Measurements from ENCODE around the gene MSRB2. TPM values are rescaled to one million over a fixed set of nuclear protein-coding genes. Genes with fewer than 3 reads are reported as not detected.

MSRB2 gene
- total RNA-seq, 4 donors from 2014 or later = 3.9 to 15.1 (median 9.1) TPM

DNA sequence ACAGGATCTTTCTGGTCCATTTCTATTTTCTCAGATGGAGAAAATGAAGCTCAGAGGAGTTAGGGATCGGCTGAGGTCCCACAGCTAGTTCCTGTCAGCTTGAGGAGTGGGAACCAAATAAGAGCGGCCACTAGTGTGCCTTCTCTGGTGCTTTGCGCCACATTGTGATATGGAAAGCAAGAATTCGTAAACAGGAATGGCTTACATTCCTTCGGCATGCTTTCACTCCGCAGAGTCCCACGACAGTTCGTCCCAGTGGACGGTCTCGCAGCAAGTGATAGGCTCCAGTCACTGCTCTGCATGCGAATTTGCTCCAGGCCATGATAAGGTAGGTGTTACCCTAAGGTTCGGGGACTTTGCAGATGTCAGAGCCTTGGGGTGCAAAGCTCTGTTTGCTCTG lies 55.2 kb downstream of the MSRB2 start:
- TF ChIP-seq POLR2A (IDR thresholded peaks at IDR 0.05) (no peak), CTCF (IDR thresholded peaks at IDR 0.05) (no peak)
- no peak for DNase-seq (ENCODE audit: low spot score in 2 of 2)
- WGBS, 2 donors = 74 to 80% methylated on average over 12 of the region's 12 CpGs
- intact Hi-C loops (cut with DNase I; ENCODE audit: low total_unique reads) = no loop called here
- H3K4me3 ChIP-seq (ENCODE audit: low read depth, poor library complexity, severe bottlenecking) = no peak overlapping the region

GRCh38 chr10:23151071-23151470 lies 55.7 kb downstream of the MSRB2 start:
- no peak for DNase-seq (ENCODE audit: low spot score in 2 of 2)
- H3K4me3 ChIP-seq (ENCODE audit: low read depth, poor library complexity, severe bottlenecking) = no peak overlapping the region
- TF ChIP-seq CTCF (IDR thresholded peaks at IDR 0.05) (no peak), POLR2A (IDR thresholded peaks at IDR 0.05) (no peak)
- 72 to 84% methylated on average over 7 of the region's 7 CpGs for WGBS, 2 donors
- intact Hi-C loops (cut with DNase I; ENCODE audit: low total_unique reads) = no loop called here

GRCh38 chr10:23155169-23155568 lies 59.8 kb downstream of the MSRB2 start:
- WGBS, 2 donors = 72 to 82% methylated on average over 7 of the region's 7 CpGs
- TF ChIP-seq POLR2A (IDR thresholded peaks at IDR 0.05) (no peak), CTCF (IDR thresholded peaks at IDR 0.05) (no peak)
- intact Hi-C loops (cut with DNase I; ENCODE audit: low total_unique reads) = no loop called here
- no peak overlapping the region for H3K4me3 ChIP-seq (ENCODE audit: low read depth, poor library complexity, severe bottlenecking)
- DNase-seq (ENCODE audit: low spot score in 2 of 2) = no peak

- no peak for DNase-seq (ENCODE audit: low spot score in 2 of 2)
- H3K4me3 ChIP-seq (ENCODE audit: low read depth, poor library complexity, severe bottlenecking) = no peak overlapping the region
- intact Hi-C loops (cut with DNase I; ENCODE audit: low total_unique reads) = no loop called here
- TF ChIP-seq CTCF (IDR thresholded peaks at IDR 0.05) (no peak), POLR2A (IDR thresholded peaks at IDR 0.05) (no peak)
- WGBS, 2 donors = 62 to 63% methylated on average over 10 of the region's 10 CpGs
These were observed 61.2 kb downstream of the MSRB2 start for GRCh38 chr10:23156447-23157150.

GRCh38 chr10:23157239-23157681 lies 61.9 kb downstream of the MSRB2 start:
- TF ChIP-seq CTCF (IDR thresholded peaks at IDR 0.05) (no peak), POLR2A (IDR thresholded peaks at IDR 0.05) (no peak)
- no peak overlapping the region for H3K4me3 ChIP-seq (ENCODE audit: low read depth, poor library complexity, severe bottlenecking)
- WGBS, 2 donors = 48 to 59% methylated on average over 14 of the region's 14 CpGs
- intact Hi-C loops (cut with DNase I; ENCODE audit: low total_unique reads) = no loop called here
- no peak for DNase-seq (ENCODE audit: low spot score in 2 of 2)

Measured in lower leg skin (tissue), 4 donors.